Liver (tissue), 3 donors: Measurements from ENCODE around the gene UBQLN2.
"Not testable (repeated sequence)": the region's sequence is repeated elsewhere in the genome, so short reads cannot be mapped to it uniquely, and the experiment has no call there.

Experiments
- GABPA ChIP-seq, 2 donors: IDR thresholded peaks in 1 of 2; conservative IDR thresholded peaks in 1 of 2; 2 replicates each; pipeline ENCODE4 v1.6.1; 2016; ENCODE audit warnings: antibody characterized with exemption in 2 of 2, mild to moderate bottlenecking in 1 of 2, moderate library complexity in 1 of 2
- JUND ChIP-seq, 2 donors: IDR thresholded peaks; 2 replicates each; pipeline ENCODE4 v1.6.1; 2016; ENCODE audit warnings: antibody characterized with exemption in 2 of 2
- RAD21 ChIP-seq, 2 donors: IDR thresholded peaks; 2 replicates each; pipeline ENCODE4 v1.6.1; 2016; ENCODE audit warnings: antibody characterized with exemption in 2 of 2, mild to moderate bottlenecking in 2 of 2
- REST ChIP-seq: IDR thresholded peaks from 2 replicates; pipeline ENCODE4 v1.6.1; 2016; ENCODE audit warnings: antibody characterized with exemption, mild to moderate bottlenecking
- RXRA ChIP-seq, 2 donors: IDR thresholded peaks; 2 replicates each; pipeline ENCODE4 v1.6.1; 2017 to 2018; ENCODE audit warnings: antibody characterized with exemption in 2 of 2, mild to moderate bottlenecking in 1 of 2
- SP1 ChIP-seq: IDR thresholded peaks from 2 replicates; pipeline ENCODE4 v1.6.1; 2018; ENCODE audit warnings: antibody characterized with exemption, mild to moderate bottlenecking
- TAF1 ChIP-seq: conservative IDR thresholded peaks from 2 replicates; pipeline ENCODE4 v1.6.1; 2016; ENCODE audit warnings: antibody characterized with exemption, mild to moderate bottlenecking
- YY1 ChIP-seq: IDR thresholded peaks from 2 replicates; pipeline ENCODE4 v1.6.1; 2016; ENCODE audit warnings: antibody characterized with exemption, mild to moderate bottlenecking
- TF ChIP-seq, protein P1 (sequence below): fragments of 150-350 bp; IDR thresholded peaks from 2 replicates; pipeline ENCODE4 v1.5.1; 2017; ENCODE audit warnings: improper control_type of control experiment, low read depth, low read length; ENCODE audit not compliant: missing input control
- donor health status: healthy.
- donor health status: healthy.

DNA sequence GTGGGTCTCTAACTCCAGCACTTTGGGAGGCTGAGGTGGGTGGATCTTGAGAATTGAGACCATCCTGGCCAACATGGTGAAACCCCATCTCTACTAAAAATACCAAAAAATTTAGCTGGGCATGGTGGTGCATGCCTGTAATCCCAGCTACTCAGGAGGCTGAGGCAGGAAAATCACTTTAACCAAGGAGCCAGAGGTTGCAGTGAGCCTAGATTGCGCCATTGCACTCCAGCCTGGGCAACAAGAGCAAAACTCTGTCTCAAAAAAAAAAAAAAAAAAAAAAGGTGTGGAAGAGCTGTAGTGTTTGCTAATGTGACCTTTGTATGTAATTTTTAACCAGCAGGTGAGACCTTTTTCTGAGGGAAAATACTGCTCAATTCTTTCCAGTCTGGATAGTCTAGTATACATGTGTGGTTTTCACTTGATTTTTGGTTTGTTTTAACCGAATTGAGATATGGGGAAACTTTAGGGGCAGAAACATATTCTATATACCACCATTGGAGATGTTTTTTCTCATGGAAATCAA, 33.9 kb upstream of the UBQLN2 start:
- TF ChIP-seq, protein P1, sequence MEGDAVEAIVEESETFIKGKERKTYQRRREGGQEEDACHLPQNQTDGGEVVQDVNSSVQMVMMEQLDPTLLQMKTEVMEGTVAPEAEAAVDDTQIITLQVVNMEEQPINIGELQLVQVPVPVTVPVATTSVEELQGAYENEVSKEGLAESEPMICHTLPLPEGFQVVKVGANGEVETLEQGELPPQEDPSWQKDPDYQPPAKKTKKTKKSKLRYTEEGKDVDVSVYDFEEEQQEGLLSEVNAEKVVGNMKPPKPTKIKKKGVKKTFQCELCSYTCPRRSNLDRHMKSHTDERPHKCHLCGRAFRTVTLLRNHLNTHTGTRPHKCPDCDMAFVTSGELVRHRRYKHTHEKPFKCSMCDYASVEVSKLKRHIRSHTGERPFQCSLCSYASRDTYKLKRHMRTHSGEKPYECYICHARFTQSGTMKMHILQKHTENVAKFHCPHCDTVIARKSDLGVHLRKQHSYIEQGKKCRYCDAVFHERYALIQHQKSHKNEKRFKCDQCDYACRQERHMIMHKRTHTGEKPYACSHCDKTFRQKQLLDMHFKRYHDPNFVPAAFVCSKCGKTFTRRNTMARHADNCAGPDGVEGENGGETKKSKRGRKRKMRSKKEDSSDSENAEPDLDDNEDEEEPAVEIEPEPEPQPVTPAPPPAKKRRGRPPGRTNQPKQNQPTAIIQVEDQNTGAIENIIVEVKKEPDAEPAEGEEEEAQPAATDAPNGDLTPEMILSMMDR: not testable (repeated sequence)
- TF ChIP-seq TAF1; JUND (IDR thresholded peaks at IDR 0.05); REST; GABPA (IDR thresholded peaks at IDR 0.05 in 1 of 2, conservative IDR thresholded peaks at IDR 0.05 in 1 of 2): not testable (repeated sequence)
- TF ChIP-seq RXRA (IDR thresholded peaks at IDR 0.05) (peak in 1 of 2 donors; percentile 43), YY1 (peak; percentile 19), RAD21 (IDR thresholded peaks at IDR 0.05) (peak; percentile 14 to 18), SP1 (peak; percentile 26)
